ENCODE results near the gene ELL. TPM values are rescaled to one million over a fixed set of nuclear protein-coding genes. Genes with fewer than 3 reads are reported as not detected.

The ELL gene
- total RNA-seq, 3 donors from 2014 or later (not counting 1 experiment from before 2014, with no cell fraction given), result 61.1 to 64.3 (median 63.8) TPM

DNA sequence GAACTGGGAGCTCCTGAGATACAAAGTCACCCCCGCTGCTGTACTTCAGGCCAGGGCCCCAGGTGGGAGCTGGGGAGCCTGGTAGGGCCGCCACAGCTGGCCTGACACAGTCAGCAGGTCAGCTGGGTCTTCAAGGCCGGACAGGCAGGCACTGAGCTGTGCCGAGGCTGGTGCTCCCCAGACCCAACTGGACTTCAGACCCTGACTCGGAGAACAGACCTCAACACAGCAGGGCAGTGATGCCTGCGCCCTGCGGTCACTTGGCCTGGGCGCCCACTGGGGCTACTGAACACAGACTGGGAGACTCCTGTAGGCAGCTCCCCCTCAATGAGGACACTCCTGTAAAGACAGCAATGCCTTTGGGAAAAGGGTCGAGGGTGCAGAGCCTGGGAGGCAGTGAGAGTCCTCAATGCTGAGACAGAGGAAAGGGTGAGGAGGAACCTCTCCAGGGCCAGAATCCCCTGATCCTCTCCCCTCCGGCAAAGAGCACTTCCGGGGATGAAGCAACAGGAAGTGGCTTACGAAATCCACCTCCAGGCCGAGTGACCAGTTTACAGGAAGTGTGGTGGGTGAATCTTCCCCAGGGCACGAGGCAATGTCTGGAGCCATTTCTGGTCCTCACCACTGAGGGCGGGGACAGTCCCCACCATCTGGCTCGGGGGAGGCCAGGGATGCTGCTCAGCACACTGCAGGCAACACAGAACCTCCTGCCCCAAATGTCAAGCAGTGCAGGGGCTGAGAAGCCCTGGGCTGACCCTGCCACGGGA is 43.1 kb downstream of the ELL start:
- intact Hi-C loops (cut with micrococcal nuclease), result loop anchor here (2.0 to 5.0 kb wide), 2 partner anchors 18 to 109 kb away; partner anchors contain the start of gene REX1BD
- Histone ChIP-seq H3K4me3 (ENCODE audit: low read length) (no peak overlapping the region), H3K27ac (ENCODE audit: low read length) (peak overlapping the region; percentile 77), H3K36me3 (ENCODE audit: control insufficient read depth, insufficient read depth, low read length) (no peaks in the 10 kb centered on the region), H3K4me1 (ENCODE audit: control insufficient read depth, insufficient read depth, low read length) (peaks cover 87% of the 10 kb centered on the region), H3K27me3 (ENCODE audit: control insufficient read depth, insufficient read depth, low read length) (no peaks in the 10 kb centered on the region), H3K9me3 (ENCODE audit: control insufficient read depth, insufficient read depth, low read length) (no peaks in the 10 kb centered on the region)
- H3K36me3 Mint-ChIP-seq, result no peaks in the 10 kb centered on the region
- ATAC-seq (peak; percentile 48 to 81 (median 62)), DNase-seq (peak; percentile 43 to 71)
- H3K4me3 Mint-ChIP-seq, result peak overlapping the region; percentile 82
- no peaks in the 10 kb centered on the region for H3K27me3 Mint-ChIP-seq (ENCODE audit: low read depth in 2 of 2)
- TF ChIP-seq, protein P1, sequence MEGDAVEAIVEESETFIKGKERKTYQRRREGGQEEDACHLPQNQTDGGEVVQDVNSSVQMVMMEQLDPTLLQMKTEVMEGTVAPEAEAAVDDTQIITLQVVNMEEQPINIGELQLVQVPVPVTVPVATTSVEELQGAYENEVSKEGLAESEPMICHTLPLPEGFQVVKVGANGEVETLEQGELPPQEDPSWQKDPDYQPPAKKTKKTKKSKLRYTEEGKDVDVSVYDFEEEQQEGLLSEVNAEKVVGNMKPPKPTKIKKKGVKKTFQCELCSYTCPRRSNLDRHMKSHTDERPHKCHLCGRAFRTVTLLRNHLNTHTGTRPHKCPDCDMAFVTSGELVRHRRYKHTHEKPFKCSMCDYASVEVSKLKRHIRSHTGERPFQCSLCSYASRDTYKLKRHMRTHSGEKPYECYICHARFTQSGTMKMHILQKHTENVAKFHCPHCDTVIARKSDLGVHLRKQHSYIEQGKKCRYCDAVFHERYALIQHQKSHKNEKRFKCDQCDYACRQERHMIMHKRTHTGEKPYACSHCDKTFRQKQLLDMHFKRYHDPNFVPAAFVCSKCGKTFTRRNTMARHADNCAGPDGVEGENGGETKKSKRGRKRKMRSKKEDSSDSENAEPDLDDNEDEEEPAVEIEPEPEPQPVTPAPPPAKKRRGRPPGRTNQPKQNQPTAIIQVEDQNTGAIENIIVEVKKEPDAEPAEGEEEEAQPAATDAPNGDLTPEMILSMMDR (IDR thresholded peaks at IDR 0.05), result no peak
- no peaks in the 10 kb centered on the region for H3K9me3 Mint-ChIP-seq
- peaks cover 68 to 90% of the 10 kb centered on the region in 2 donors for H3K4me1 Mint-ChIP-seq
- H3K27ac Mint-ChIP-seq, result peak overlapping the region; percentile 93 to 99
- WGBS (ENCODE audit: insufficient coverage), result 48% methylated on average over 15 of the region's 17 CpGs

- Histone ChIP-seq H3K9me3 (ENCODE audit: control insufficient read depth, insufficient read depth, low read length) (no peaks in the 10 kb centered on the region), H3K27ac (ENCODE audit: low read length) (peak overlapping the region; percentile 77), H3K4me3 (ENCODE audit: low read length) (no peak overlapping the region), H3K27me3 (ENCODE audit: control insufficient read depth, insufficient read depth, low read length) (no peaks in the 10 kb centered on the region), H3K36me3 (ENCODE audit: control insufficient read depth, insufficient read depth, low read length) (no peaks in the 10 kb centered on the region), H3K4me1 (ENCODE audit: control insufficient read depth, insufficient read depth, low read length) (peaks cover 87% of the 10 kb centered on the region)
- TF ChIP-seq, protein P1 (IDR thresholded peaks at IDR 0.05), result no peak
- no peaks in the 10 kb centered on the region for H3K9me3 Mint-ChIP-seq
- H3K4me3 Mint-ChIP-seq, result peak overlapping the region; percentile 47
- no peaks in the 10 kb centered on the region for H3K36me3 Mint-ChIP-seq
- 67% methylated on average over 8 of the region's 8 CpGs for WGBS (ENCODE audit: insufficient coverage)
- H3K27ac Mint-ChIP-seq, result peak overlapping the region; percentile 93 to 99
- H3K27me3 Mint-ChIP-seq (ENCODE audit: low read depth in 2 of 2), result no peaks in the 10 kb centered on the region
- peaks cover 68 to 87% of the 10 kb centered on the region in 2 donors for H3K4me1 Mint-ChIP-seq
- intact Hi-C loops (cut with micrococcal nuclease), result loop anchor here (2.0 to 5.0 kb wide), 2 partner anchors 19 to 109 kb away; partner anchors contain the start of gene REX1BD
- peak in 2 of 3 donors; percentile 2 to 5 for ATAC-seq
- DNase-seq, result no peak
These were observed 43.9 kb downstream of the ELL start for GRCh38 chr19:18477974-18478373.

DNA sequence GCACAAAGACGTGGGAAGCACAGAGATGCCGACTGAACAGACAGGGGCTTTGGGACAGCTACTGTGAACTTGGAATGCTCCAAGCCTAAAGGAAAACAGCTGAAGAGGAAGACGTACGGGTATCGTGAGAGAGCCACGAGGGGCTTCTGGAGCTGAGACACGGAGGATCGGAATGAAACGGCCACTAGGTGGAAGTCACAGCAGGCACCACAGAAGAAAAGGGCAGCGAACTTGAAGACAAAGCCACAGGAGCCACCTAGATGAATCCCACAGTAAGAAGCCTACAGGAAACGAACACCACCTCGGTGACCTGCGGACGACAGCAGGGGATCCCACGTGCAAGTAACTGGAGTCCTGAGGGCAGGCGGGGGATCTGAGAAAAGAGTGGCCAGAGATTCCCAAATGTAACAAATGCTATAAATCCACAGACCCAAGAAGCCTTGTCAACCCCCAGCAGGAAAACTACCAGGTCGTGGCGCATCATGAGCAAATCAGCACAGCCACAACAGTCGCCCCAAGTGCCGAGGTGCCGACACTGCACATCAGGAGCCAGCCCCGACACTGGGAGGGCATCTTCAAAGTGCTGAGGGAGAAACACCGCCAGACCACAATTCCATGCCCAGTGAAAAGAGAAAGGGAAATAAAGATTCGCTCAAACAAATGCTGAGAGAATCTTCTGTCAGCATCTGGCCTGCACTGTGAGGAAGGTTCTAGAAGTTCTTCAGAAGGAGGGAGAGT is 44.7 kb downstream of the ELL start:
- Mint-ChIP-seq H3K4me1 (peaks cover 61 to 84% of the 10 kb centered on the region in 2 donors), H3K27ac (peak overlapping the region; percentile 93 to 99), H3K27me3 (ENCODE audit: low read depth in 2 of 2) (no peaks in the 10 kb centered on the region), H3K9me3 (no peaks in the 10 kb centered on the region), H3K4me3 (peak overlapping the region; percentile 47), H3K36me3 (no peaks in the 10 kb centered on the region)
- WGBS (ENCODE audit: insufficient coverage), result 71% methylated on average over 24 of the region's 24 CpGs
- Histone ChIP-seq H3K9me3 (ENCODE audit: control insufficient read depth, insufficient read depth, low read length) (no peaks in the 10 kb centered on the region), H3K27ac (ENCODE audit: low read length) (peak overlapping the region; percentile 77), H3K4me1 (ENCODE audit: control insufficient read depth, insufficient read depth, low read length) (peaks cover 87% of the 10 kb centered on the region), H3K4me3 (ENCODE audit: low read length) (no peak overlapping the region), H3K36me3 (ENCODE audit: control insufficient read depth, insufficient read depth, low read length) (no peaks in the 10 kb centered on the region), H3K27me3 (ENCODE audit: control insufficient read depth, insufficient read depth, low read length) (no peaks in the 10 kb centered on the region)
- intact Hi-C loops (cut with micrococcal nuclease), result loop anchor here (5.0 kb wide), 1 partner anchor 110 kb away; the partner anchor contains the start of gene REX1BD
- TF ChIP-seq, protein P1 (IDR thresholded peaks at IDR 0.05), result no peak
- ATAC-seq (no peak), DNase-seq (peak in 1 of 2 donors; percentile 54)

Measured in natural killer cell (primary cell).